Pancreas (tissue), 10 donors: ENCODE results near the gene ADAMTS6. TPM values are rescaled to one million over a fixed set of nuclear protein-coding genes. Genes with fewer than 3 reads are reported as not detected.

Experiments
- ATAC-seq, 4 donors: fragments of 200-7000 bp; cut with Tn5 transposase; one replicate each; pipeline versions ENCODE4 v1.8.0 to v1.9.1; 2020; ENCODE audit warnings: mild to moderate bottlenecking in 4 of 4, moderate library complexity in 4 of 4
- DNase-seq, 6 donors: peaks; one replicate each; pipeline ENCODE4 v3.0.0-alpha.2; 2020
- FAIRE-seq: peaks from 2 replicates; lab custom pipeline; 2012; peaks lifted over from hg19 to GRCh38; lab: Jason Lieb, UNC
- H3K27ac ChIP-seq, 4 donors: fragments of 200-600 bp; sonication (generic); 1 replicate in 3 of 4; 2 replicates in 1 of 4; pipeline versions ENCODE4 v1.5.0 to v1.8.0; 2020
- H3K27me3 ChIP-seq, 4 donors: fragments of 200-600 bp; one replicate each; pipeline ENCODE4 v1.8.0; 2021
- H3K36me3 ChIP-seq, 3 donors: fragments of 200-600 bp; sonication (generic) in 1 of 3; one replicate each; pipeline versions ENCODE4 v1.5.0 to v1.8.0; 2020 to 2021
- H3K4me1 ChIP-seq, 3 donors: fragments of 200-600 bp; one replicate each; pipeline ENCODE4 v1.8.0; 2021
- H3K4me3 ChIP-seq, 4 donors: fragments of 200-600 bp; sonication (generic) in 2 of 4; one replicate each; pipeline versions ENCODE4 v1.5.0 to v1.8.0; 2020 to 2021
- H3K9me3 ChIP-seq, 4 donors: fragments of 200-600 bp; one replicate each; pipeline ENCODE4 v1.8.0; 2021
- CTCF ChIP-seq, 4 donors: fragments of 200-600 bp; sonication (generic) in 3 of 4; IDR thresholded peaks; one replicate each; pipeline versions ENCODE4 v1.5.0 to v1.8.0; 2021; ENCODE audit warnings: antibody characterized with exemption in 4 of 4
- WGBS, 2 donors: extraction: QIAGEN DNeasy Blood & Tissue Kit; methylation state at CpG; one replicate each; pipeline ENCODE4 v1.1.7; 2013; 5-methylcytosine and 5-hydroxymethylcytosine counted together
- intact Hi-C, 3 donors: fragments of 100-400 bp; cut with DNase I; formaldehyde crosslinking; loops; one replicate each; pipeline versions ENCODE4 v1.11.1 to v1.14.2; 2022
- polyA plus RNA-seq, 2 donors: library from polyadenylated mRNA; stranded (reverse); fragments of 200-250 nt; gene quantifications; one replicate each; pipeline ENCODE4 v1.2.3, GENCODE V29; 2013
- total RNA-seq, 6 donors: library from RNA; stranded (reverse); fragmentation: NEBNext Ultra II Directional in 4 of 6; extraction: Animal tissue kit (Norgen Biotek cat#: 25700) in 4 of 6; gene quantifications; one replicate each; pipeline versions ENCODE4 v1.2.1 to v1.2.4, GENCODE V29; 2021 to 2023
- donor health status: healthy with polysubstance abuse.
- donor health status: DM: no; HTN: no; CAD: no; lungs with moderate emphysema.
- donor health status: DM: no; HTN: no; CAD: no.
- donor health status: control.
- donor health status: control.
- donor health status: Bipolar disorder and iron deficiency.
- donor health status: DM: yes; HTN: yes; CAD: no.
- donor health status: DM: no; HTN: no; CAD: no.
- donor health status: DM: no; HTN: no; CAD: no.
- donor health status: DM: yes; HTN: yes; CAD: no.

Gene ADAMTS6
- total and polyA plus RNA-seq, 8 donors, result 0.14 to 0.70 (median 0.30) TPM

- FAIRE-seq (no peak), DNase-seq (no peak)
Observed at GRCh38 chr5:65244031-65244430, 237.7 kb downstream of the ADAMTS6 start.

GRCh38 chr5:65243161-65243560 is 238.6 kb downstream of the ADAMTS6 start:
- no peak overlapping the region for H3K27ac ChIP-seq
- FAIRE-seq (no peak), DNase-seq (no peak), ATAC-seq (no peak)
- H3K36me3 ChIP-seq, result no peaks in the 10 kb centered on the region
- H3K4me1 ChIP-seq, result no peaks in the 10 kb centered on the region
- no peaks in the 10 kb centered on the region for H3K9me3 ChIP-seq
- intact Hi-C loops, result no loop called here
- no peak for TF ChIP-seq CTCF (IDR thresholded peaks at IDR 0.05)
- WGBS, 2 donors, result 18 to 37% methylated on average over 2 of the region's 2 CpGs
- H3K4me3 ChIP-seq, result no peak overlapping the region
- H3K27me3 ChIP-seq, result no peaks in the 10 kb centered on the region

More at GRCh38 chr5:65244031-65244430, 237.7 kb downstream of the ADAMTS6 start:
- Histone ChIP-seq H3K4me1 (no peaks in the 10 kb centered on the region), H3K9me3 (no peaks in the 10 kb centered on the region), H3K27me3 (no peaks in the 10 kb centered on the region), H3K27ac (no peak overlapping the region), H3K4me3 (no peak overlapping the region), H3K36me3 (no peaks in the 10 kb centered on the region)
- intact Hi-C loops, result no loop called here
- WGBS, 2 donors, result 84 to 91% methylated on average over 4 of the region's 4 CpGs
- TF ChIP-seq CTCF (IDR thresholded peaks at IDR 0.05), result no peak
- ATAC-seq, result no peak

- no peaks in the 10 kb centered on the region for H3K36me3 ChIP-seq
- TF ChIP-seq CTCF (IDR thresholded peaks at IDR 0.05), result no peak
- WGBS, 2 donors, result 86 to 91% methylated on average over 1 of the region's 1 CpG
- FAIRE-seq (no peak), DNase-seq (no peak), ATAC-seq (no peak)
- H3K9me3 ChIP-seq, result no peaks in the 10 kb centered on the region
- H3K27me3 ChIP-seq, result no peaks in the 10 kb centered on the region
- intact Hi-C loops, result no loop called here
- no peak overlapping the region for H3K4me3 ChIP-seq
- H3K27ac ChIP-seq, result no peak overlapping the region
- H3K4me1 ChIP-seq, result no peaks in the 10 kb centered on the region
Observed at GRCh38 chr5:65229841-65230240, 251.9 kb downstream of the ADAMTS6 start.

- no peak overlapping the region for H3K27ac ChIP-seq
- H3K4me3 ChIP-seq, result no peak overlapping the region
- FAIRE-seq, result no peak
- no peaks in the 10 kb centered on the region for H3K4me1 ChIP-seq
- TF ChIP-seq CTCF (IDR thresholded peaks at IDR 0.05), result peak in 2 of 4 donors; percentile 17 to 25
- H3K9me3 ChIP-seq, result no peaks in the 10 kb centered on the region
- H3K36me3 ChIP-seq, result no peaks in the 10 kb centered on the region
- 59 to 66% methylated on average over 6 of the region's 6 CpGs for WGBS, 2 donors
- DNase-seq, result peak in 1 of 6 donors; percentile 7
- intact Hi-C loops, result no loop called here
- H3K27me3 ChIP-seq, result no peaks in the 10 kb centered on the region
- ATAC-seq, result peak in 3 of 4 donors; percentile 29 to 65 (median 54)
Observed at GRCh38 chr5:65213921-65214525, 267.7 kb downstream of the ADAMTS6 start.

GRCh38 chr5:65209341-65209740 is 272.4 kb downstream of the ADAMTS6 start:
- no peaks in the 10 kb centered on the region for H3K4me1 ChIP-seq
- H3K27ac ChIP-seq, result no peak overlapping the region
- H3K36me3 ChIP-seq, result no peaks in the 10 kb centered on the region
- no peak overlapping the region for H3K4me3 ChIP-seq
- FAIRE-seq, result no peak
- DNase-seq, result no peak
- intact Hi-C loops, result no loop called here
- H3K27me3 ChIP-seq, result no peaks in the 10 kb centered on the region
- no peak for ATAC-seq
- no peaks in the 10 kb centered on the region for H3K9me3 ChIP-seq
- no peak for TF ChIP-seq CTCF (IDR thresholded peaks at IDR 0.05)
